ENCODE data around the gene EGFL6. TPM values are rescaled to one million over a fixed set of nuclear protein-coding genes. Genes with fewer than 3 reads are reported as not detected.
A peak's percentile ranks its signal among the peaks of the same experiment; 100 is the strongest.

EGFL6 gene
- total and polyA plus RNA-seq, 10 of the 15 experiments (the other 5 are each of a cell fraction or from before 2014, with no cell fraction given), result 0.03 TPM; not detected in 9

- ATAC-seq, result peak; percentile 43
- in situ Hi-C loops (cut with MboI) (no loop called here), intact Hi-C loops (cut with micrococcal nuclease; ENCODE audit: unreplicated experiment) (no loop called here)
- Histone ChIP-seq H3K9me3 (replicated peaks; ENCODE audit: control insufficient read depth, insufficient read depth, low read length) (no peaks in the 10 kb centered on the region; the same call in 2 of the 3 replicates), H3K9ac (ENCODE audit: control insufficient read depth, insufficient read depth, low read length) (no peak overlapping the region), H2AFZ (ENCODE audit: control insufficient read depth, low read depth, low read length) (no peak overlapping the region), H3K36me3 (ENCODE audit: control insufficient read depth in 2 of 2, insufficient read depth in 2 of 2, low read length in 1 of 2) (no peaks in the 10 kb centered on the region), H4K20me1 (ENCODE audit: control insufficient read depth, insufficient read depth) (no peaks in the 10 kb centered on the region; the same call in 1 of the 2 replicates), H3K79me2 (ENCODE audit: control insufficient read depth, insufficient read depth, low read length) (no peaks in the 10 kb centered on the region), H3K4me2 (ENCODE audit: control insufficient read depth, insufficient read depth) (no peak overlapping the region), H3K4me3 (no peak overlapping the region), H3K27ac (ENCODE audit: control insufficient read depth, insufficient read depth) (no peak overlapping the region), H3K27me3 (replicated peaks in 1 of 2; ENCODE audit: control insufficient read depth in 2 of 2, insufficient read depth in 2 of 2, low read length in 1 of 2) (peaks cover 0 to 11% of the 10 kb centered on the region in 2 experiments; a peak in 2 of 4 replicates), H3K4me1 (ENCODE audit: control insufficient read depth, insufficient read depth, low read length) (no peaks in the 10 kb centered on the region)
- TF ChIP-seq JUNB (IDR thresholded peaks at IDR 0.05) (0 out of 2 replicates have a peak, but pooled peaks have one; percentile 13), CBX5 (IDR thresholded peaks at IDR 0.05; ENCODE audit: low read depth) (no peak)
- ChIA-PET POLR2A (no interaction called here), RAD21 (ENCODE audit: unreplicated experiment) (no interaction called here), SMC1A (ENCODE audit: uncharacterized antibody, unreplicated experiment) (no interaction called here), CTCF (no interaction called here)
- no peak for DNase-seq (ENCODE audit: low read depth, low spot score)
- no peak for FAIRE-seq
- no TSS peak for BruUV-seq (replicated peaks)
Observed at GRCh38 chrX:13550346-13550745, 19.1 kb upstream of the EGFL6 start.

DNA sequence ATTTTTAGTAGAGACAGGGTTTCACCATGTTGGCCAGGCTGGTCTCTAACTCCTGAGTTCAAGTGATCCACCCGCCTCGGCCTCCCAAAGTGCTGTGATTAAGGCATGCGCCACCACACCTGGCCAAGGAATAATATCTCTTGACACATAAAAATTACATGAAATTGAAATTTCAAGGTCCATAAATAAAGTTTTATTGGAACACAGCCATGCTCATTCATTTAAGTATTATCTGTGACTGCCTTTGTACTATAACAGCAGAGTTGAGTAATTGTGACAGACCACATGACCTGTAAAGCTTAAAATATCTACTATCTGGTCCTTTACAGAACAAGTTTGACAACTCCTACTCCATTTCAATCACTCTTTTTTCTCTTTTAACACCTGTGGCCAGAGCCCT lies 17.8 kb upstream of the EGFL6 start:
- BruUV-seq (replicated peaks), result no TSS peak
- ChIA-PET POLR2A (no interaction called here), RAD21 (ENCODE audit: unreplicated experiment) (no interaction called here), CTCF (no interaction called here), SMC1A (ENCODE audit: uncharacterized antibody, unreplicated experiment) (no interaction called here)
- TF ChIP-seq ATF7 (IDR thresholded peaks at IDR 0.05; ENCODE audit: low read depth), result no peak
- TF ChIP-seq, protein P1, sequence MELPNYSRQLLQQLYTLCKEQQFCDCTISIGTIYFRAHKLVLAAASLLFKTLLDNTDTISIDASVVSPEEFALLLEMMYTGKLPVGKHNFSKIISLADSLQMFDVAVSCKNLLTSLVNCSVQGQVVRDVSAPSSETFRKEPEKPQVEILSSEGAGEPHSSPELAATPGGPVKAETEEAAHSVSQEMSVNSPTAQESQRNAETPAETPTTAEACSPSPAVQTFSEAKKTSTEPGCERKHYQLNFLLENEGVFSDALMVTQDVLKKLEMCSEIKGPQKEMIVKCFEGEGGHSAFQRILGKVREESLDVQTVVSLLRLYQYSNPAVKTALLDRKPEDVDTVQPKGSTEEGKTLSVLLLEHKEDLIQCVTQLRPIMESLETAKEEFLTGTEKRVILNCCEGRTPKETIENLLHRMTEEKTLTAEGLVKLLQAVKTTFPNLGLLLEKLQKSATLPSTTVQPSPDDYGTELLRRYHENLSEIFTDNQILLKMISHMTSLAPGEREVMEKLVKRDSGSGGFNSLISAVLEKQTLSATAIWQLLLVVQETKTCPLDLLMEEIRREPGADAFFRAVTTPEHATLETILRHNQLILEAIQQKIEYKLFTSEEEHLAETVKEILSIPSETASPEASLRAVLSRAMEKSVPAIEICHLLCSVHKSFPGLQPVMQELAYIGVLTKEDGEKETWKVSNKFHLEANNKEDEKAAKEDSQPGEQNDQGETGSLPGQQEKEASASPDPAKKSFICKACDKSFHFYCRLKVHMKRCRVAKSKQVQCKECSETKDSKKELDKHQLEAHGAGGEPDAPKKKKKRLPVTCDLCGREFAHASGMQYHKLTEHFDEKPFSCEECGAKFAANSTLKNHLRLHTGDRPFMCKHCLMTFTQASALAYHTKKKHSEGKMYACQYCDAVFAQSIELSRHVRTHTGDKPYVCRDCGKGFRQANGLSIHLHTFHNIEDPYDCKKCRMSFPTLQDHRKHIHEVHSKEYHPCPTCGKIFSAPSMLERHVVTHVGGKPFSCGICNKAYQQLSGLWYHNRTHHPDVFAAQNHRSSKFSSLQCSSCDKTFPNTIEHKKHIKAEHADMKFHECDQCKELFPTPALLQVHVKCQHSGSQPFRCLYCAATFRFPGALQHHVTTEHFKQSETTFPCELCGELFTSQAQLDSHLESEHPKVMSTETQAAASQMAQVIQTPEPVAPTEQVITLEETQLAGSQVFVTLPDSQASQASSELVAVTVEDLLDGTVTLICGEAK (IDR thresholded peaks at IDR 0.05; ENCODE audit: borderline replicate concordance), result peak; percentile 56; the same call in 1 of the 2 replicates
- H3K4me1 ChIP-seq (ENCODE audit: control insufficient read depth, insufficient read depth, low read length), result no peaks in the 10 kb centered on the region
- no peak for DNase-seq (ENCODE audit: low read depth, low spot score)
- H3K27ac ChIP-seq (ENCODE audit: control insufficient read depth, insufficient read depth), result no peak overlapping the region
- no peaks in the 10 kb centered on the region; the same call in 2 of the 3 replicates for H3K9me3 ChIP-seq (replicated peaks; ENCODE audit: control insufficient read depth, insufficient read depth, low read length)
- H3K4me3 ChIP-seq, result no peak overlapping the region
- in situ Hi-C loops (cut with MboI), result no loop called here
- ATAC-seq, result no peak
- WGBS (ENCODE audit: insufficient coverage, insufficient replicate concordance, low lambda C conversion rate, missing lambda C conversion rate), result 72% methylated on average over 3 of the region's 3 CpGs
- intact Hi-C loops (cut with micrococcal nuclease; ENCODE audit: unreplicated experiment), result no loop called here
- H3K9ac ChIP-seq (ENCODE audit: control insufficient read depth, insufficient read depth, low read length), result no peak overlapping the region
- H3K4me2 ChIP-seq (ENCODE audit: control insufficient read depth, insufficient read depth), result no peak overlapping the region
- H3K79me2 ChIP-seq (ENCODE audit: control insufficient read depth, insufficient read depth, low read length), result no peaks in the 10 kb centered on the region
- H3K27me3 ChIP-seq (replicated peaks in 1 of 2; ENCODE audit: control insufficient read depth in 2 of 2, insufficient read depth in 2 of 2, low read length in 1 of 2), result peaks cover 0 to 11% of the 10 kb centered on the region in 2 experiments; a peak in 2 of 4 replicates
- H2AFZ ChIP-seq (ENCODE audit: control insufficient read depth, low read depth, low read length), result no peak overlapping the region
- H3K36me3 ChIP-seq (ENCODE audit: control insufficient read depth in 2 of 2, insufficient read depth in 2 of 2, low read length in 1 of 2), result no peaks in the 10 kb centered on the region
- no peaks in the 10 kb centered on the region; the same call in 1 of the 2 replicates for H4K20me1 ChIP-seq (ENCODE audit: control insufficient read depth, insufficient read depth)
- no peak for FAIRE-seq
